GM23338 (cell line): ENCODE data around the gene MGRN1. TPM values are rescaled to one million over a fixed set of nuclear protein-coding genes. Genes with fewer than 3 reads are reported as not detected.

Experiments used
- ATAC-seq: fragments of 200-7000 bp; cut with Tn5 transposase; 3 replicates; pipeline ENCODE4 v1.9.1; 2020
- DNase-seq: peaks from one replicate; pipeline ENCODE4 v3.0.0-alpha.2; 2015; ENCODE audit warnings: low spot score
- H2AFZ ChIP-seq: fragments of 200-600 bp; sonication (generic); 2 replicates; pipeline ENCODE4 v1.8.0; 2016; ENCODE audit warnings: antibody characterized with exemption, mild to moderate bottlenecking, moderate library complexity
- H3F3A ChIP-seq: fragments of 200-600 bp; sonication (generic); replicated peaks from 2 replicates; pipeline ENCODE4 v1.8.0; 2017; ENCODE audit warnings: antibody characterized with exemption, mixed run types, low read depth
- H3K27ac ChIP-seq: fragments of 200-600 bp; sonication (generic); 2 replicates; pipeline ENCODE4 v1.6.1; 2016; ENCODE audit warnings: low read depth
- H3K27me3 ChIP-seq: fragments of 200-600 bp; sonication (generic); 2 replicates; pipeline ENCODE4 v1.8.0; 2016; ENCODE audit warnings: mild to moderate bottlenecking, mixed run types, moderate library complexity; ENCODE audit not compliant: insufficient read depth
- H3K36me3 ChIP-seq: fragments of 200-600 bp; sonication (generic); 2 replicates; pipeline ENCODE4 v1.8.0; 2016; ENCODE audit warnings: mild to moderate bottlenecking; ENCODE audit not compliant: insufficient read depth
- H3K4me1 ChIP-seq: fragments of 200-600 bp; sonication (generic); 2 replicates; pipeline ENCODE4 v1.8.0; 2016; ENCODE audit warnings: mild to moderate bottlenecking, moderate library complexity; ENCODE audit not compliant: insufficient read depth
- H3K4me2 ChIP-seq: fragments of 200-600 bp; sonication (generic); 2 replicates; pipeline ENCODE4 v1.7.1; 2017; ENCODE audit warnings: mixed run types
- H3K4me3 ChIP-seq: fragments of 200-600 bp; sonication (generic); 2 replicates; pipeline ENCODE4 v1.6.1; 2016; ENCODE audit warnings: mixed run types
- H3K79me2 ChIP-seq: fragments of 200-600 bp; sonication (generic); replicated peaks from 2 replicates; pipeline ENCODE4 v1.8.0; 2017; ENCODE audit warnings: mild to moderate bottlenecking; ENCODE audit not compliant: insufficient read depth
- H3K9me2 ChIP-seq: fragments of 200-600 bp; sonication (generic); 2 replicates; pipeline ENCODE4 v1.8.0; 2017; ENCODE audit not compliant: insufficient read depth
- H4K20me1 ChIP-seq: fragments of 200-600 bp; sonication (generic); replicated peaks from 2 replicates; pipeline ENCODE4 v1.8.0; 2017; ENCODE audit warnings: mild to moderate bottlenecking; ENCODE audit not compliant: insufficient read depth
- H3K27ac Mint-ChIP-seq: 2 replicates; pipeline ENCODE4 v1.8.0; 2020; ENCODE audit warnings: inconsistent platforms, mild to moderate bottlenecking, moderate library complexity, mixed read lengths
- H3K27me3 Mint-ChIP-seq: 3 replicates; pipeline ENCODE4 v1.8.0; 2022; ENCODE audit warnings: low read depth, mild to moderate bottlenecking, moderate library complexity, mixed read lengths, inconsistent platforms; ENCODE audit not compliant: insufficient read depth, poor library complexity
- H3K36me3 Mint-ChIP-seq: 3 replicates; pipeline ENCODE4 v1.8.0; 2021; ENCODE audit warnings: low read depth, mild to moderate bottlenecking, inconsistent platforms, moderate library complexity, mixed read lengths
- H3K4me1 Mint-ChIP-seq: 3 replicates; pipeline ENCODE4 v1.8.0; 2020; ENCODE audit warnings: mild to moderate bottlenecking, inconsistent platforms, mixed read lengths
- H3K4me3 Mint-ChIP-seq: 3 replicates; pipeline ENCODE4 v1.8.0; 2021; ENCODE audit warnings: moderate library complexity, mild to moderate bottlenecking, inconsistent platforms, mixed read lengths
- H3K9me3 Mint-ChIP-seq: 3 replicates; pipeline ENCODE4 v1.8.0; 2020; ENCODE audit warnings: moderate library complexity, mild to moderate bottlenecking, inconsistent platforms, mixed read lengths
- CREB1 ChIP-seq: fragments of 250-450 bp; sonication (Bioruptor Pico); IDR thresholded peaks from 2 replicates; pipeline ENCODE4 v1.5.0; 2020; ENCODE audit warnings: low read depth, mild to moderate bottlenecking, moderate library complexity
- CTCF ChIP-seq, 2 experiments: fragments of 200-600 bp in 1 of 2; sonication (generic) in 1 of 2; conservative IDR thresholded peaks; 2 replicates each; pipeline versions ENCODE4 v1.5.1 to v1.6.1; 2016 to 2017; ENCODE audit warnings: antibody characterized with exemption in 2 of 2, low read depth in 2 of 2, mild to moderate bottlenecking in 2 of 2, moderate library complexity in 1 of 2
- ETS1 ChIP-seq: IDR thresholded peaks from 2 replicates; pipeline ENCODE4 v1.6.1; 2016; ENCODE audit warnings: antibody characterized with exemption
- EZH2 ChIP-seq: fragments of 200-600 bp; sonication (generic); IDR thresholded peaks from one replicate; pipeline ENCODE4 v1.8.0; 2017; ENCODE audit warnings: antibody characterized with exemption, mild to moderate bottlenecking, low read depth; ENCODE audit not compliant: unreplicated experiment
- EZH2phosphoT487 ChIP-seq: fragments of 200-600 bp; sonication (generic); IDR thresholded peaks from one replicate; pipeline ENCODE4 v1.8.1; 2018; ENCODE audit warnings: antibody characterized with exemption; ENCODE audit not compliant: unreplicated experiment
- JUNB ChIP-seq: IDR thresholded peaks from one replicate; pipeline ENCODE4 v1.6.1; 2016; ENCODE audit warnings: antibody characterized with exemption; ENCODE audit not compliant: unreplicated experiment
- NANOG ChIP-seq: IDR thresholded peaks from 2 replicates; pipeline ENCODE4 v1.6.1; 2016; ENCODE audit warnings: antibody characterized with exemption, borderline replicate concordance
- POLR2AphosphoS5 ChIP-seq: IDR thresholded peaks from 2 replicates; pipeline ENCODE4 v1.6.1; 2016; ENCODE audit warnings: antibody characterized with exemption, low read depth
- REST ChIP-seq: IDR thresholded peaks from one replicate; pipeline ENCODE4 v1.6.1; 2018; ENCODE audit warnings: antibody characterized with exemption; ENCODE audit not compliant: unreplicated experiment
- STAT1 ChIP-seq: IDR thresholded peaks from one replicate; pipeline ENCODE4 v1.6.1; 2016; ENCODE audit warnings: antibody characterized with exemption; ENCODE audit not compliant: unreplicated experiment
- ZNF114 ChIP-seq: fragments of 250-450 bp; sonication (Bioruptor Pico); IDR thresholded peaks from 2 replicates; pipeline ENCODE4 v1.5.0; 2020; ENCODE audit warnings: mild to moderate bottlenecking, moderate library complexity
- ZNF331 ChIP-seq: fragments of 250-450 bp; sonication (Bioruptor Pico); IDR thresholded peaks from 2 replicates; pipeline ENCODE4 v1.5.0; 2020; ENCODE audit warnings: low read depth, mild to moderate bottlenecking, moderate library complexity
- ZNF462 ChIP-seq: fragments of 250-450 bp; sonication (Bioruptor Pico); IDR thresholded peaks from 2 replicates; pipeline ENCODE4 v1.5.0; 2020; ENCODE audit warnings: mild to moderate bottlenecking, moderate library complexity
- polyA plus RNA-seq: library from polyadenylated mRNA; unstranded; fragments of >200 nt; fragmentation: Nextera tagmentation; extraction: Ambion mirVana; gene quantifications from 2 replicates; pipeline ENCODE4 v1.2.1, GENCODE V29; 2016
- total RNA-seq: library from RNA; depleted of rRNA; stranded (reverse); fragments of >200 nt; shearing (Covaris generic); gene quantifications from 2 replicates; pipeline ENCODE4 v1.2.3, GENCODE V29; 2014

The MGRN1 gene
- total and polyA plus RNA-seq, 2 experiments from 2014 or later = 13.1 to 71.8 TPM

GRCh38 chr16:4633910-4634635 is 9.4 kb downstream of the MGRN1 start:
- H3K4me2 ChIP-seq = no peak overlapping the region
- peaks cover 93% of the 10 kb centered on the region for H3K79me2 ChIP-seq
- H3K4me3 Mint-ChIP-seq = no peak overlapping the region

More at GRCh38 chr16:4633910-4634635, 9.4 kb downstream of the MGRN1 start:
- Histone ChIP-seq H4K20me1 (peaks cover 10% of the 10 kb centered on the region), H3F3A (no peaks in the 10 kb centered on the region), H3K27ac (peak overlapping the region; percentile 45; the same call in 1 of the 2 replicates), H3K4me1 (no peaks in the 10 kb centered on the region), H2AFZ (no peak overlapping the region), H3K36me3 (no peaks in the 10 kb centered on the region), H3K9me2 (no peaks in the 10 kb centered on the region), H3K4me3 (no peak overlapping the region), H3K27me3 (no peaks in the 10 kb centered on the region)
- Mint-ChIP-seq H3K9me3 (no peaks in the 10 kb centered on the region), H3K27me3 (peaks cover 4% of the 10 kb centered on the region), H3K36me3 (peaks cover 3% of the 10 kb centered on the region; the same call in 2 of the 3 replicates), H3K27ac (0 out of 2 replicates have a peak overlapping the region, but pooled peaks have one; percentile 40), H3K4me1 (peaks cover 7% of the 10 kb centered on the region)
- no peak for TF ChIP-seq ZNF114 (CRISPR knock-in tag)
- no peak for TF ChIP-seq ZNF331 (CRISPR knock-in tag)
- no peak for TF ChIP-seq REST
- TF ChIP-seq NANOG = no peak
- TF ChIP-seq EZH2 = no peak
- TF ChIP-seq STAT1 = no peak
- TF ChIP-seq EZH2phosphoT487 = no peak
- no peak for TF ChIP-seq JUNB
- TF ChIP-seq CREB1 (CRISPR knock-in tag) = no peak
- no peak for TF ChIP-seq ZNF462 (CRISPR knock-in tag)
- no peak for TF ChIP-seq POLR2AphosphoS5
- no peak for TF ChIP-seq ETS1
- TF ChIP-seq CTCF (conservative IDR thresholded peaks at IDR 0.05; ENCODE audit: low read depth in 2 of 2) = no peak
- ATAC-seq (no peak), DNase-seq (no peak)
